H1 (cell line): ENCODE results near the gene GYS2.

Experiments used
- BRCA1 ChIP-seq: IDR thresholded peaks from 2 replicates; pipeline ENCODE4 v1.6.1; 2012; ENCODE audit warnings: low read depth, low read length, improper control_type of control experiment
- CBX5 ChIP-seq: fragments of 300-800, 300-1000 bp; sonication (generic); IDR thresholded peaks from 2 replicates; pipeline ENCODE4 v1.7.1; 2016; ENCODE audit warnings: antibody characterized with exemption, low read length, low read depth
- CTCF ChIP-seq, 3 experiments: IDR thresholded peaks; 1 replicate in 2 of 3; 2 replicates in 1 of 3; pipeline versions ENCODE4 v1.5.1 to v1.6.1; 2011; ENCODE audit warnings: low read length in 3 of 3, mild to moderate bottlenecking in 3 of 3, inconsistent platforms in 2 of 3, low read depth in 1 of 3, moderate library complexity in 1 of 3; ENCODE audit not compliant: insufficient read depth in 1 of 3; ENCODE audit errors: control extremely low read depth in 1 of 3
- JUN ChIP-seq: IDR thresholded peaks from 2 replicates; pipeline ENCODE4 v1.6.1; 2011; ENCODE audit warnings: low read depth, mild to moderate bottlenecking, improper control_type of control experiment, low read length
- RAD21 ChIP-seq, 2 experiments: IDR thresholded peaks in 1 of 2; conservative IDR thresholded peaks in 1 of 2; 2 replicates each; pipeline ENCODE4 v1.6.1; 2011; ENCODE audit warnings: low read depth in 2 of 2, low read length in 2 of 2, improper control_type of control experiment in 1 of 2, inconsistent platforms in 1 of 2, mild to moderate bottlenecking in 1 of 2, moderate library complexity in 1 of 2
- RFX5 ChIP-seq: IDR thresholded peaks from 2 replicates; pipeline ENCODE4 v1.6.1; 2011; ENCODE audit warnings: low read depth, low read length, improper control_type of control experiment, borderline replicate concordance
- SIN3A ChIP-seq, 2 experiments: IDR thresholded peaks in 1 of 2; conservative IDR thresholded peaks in 1 of 2; 2 replicates each; pipeline ENCODE4 v1.6.1; 2011 to 2012; ENCODE audit warnings: low read length in 2 of 2, improper control_type of control experiment in 1 of 2, low read depth in 1 of 2, mild to moderate bottlenecking in 1 of 2
- ZNF274 ChIP-seq: IDR thresholded peaks from 2 replicates; pipeline ENCODE4 v1.7.0; 2012; ENCODE audit warnings: low read length, borderline replicate concordance; ENCODE audit errors: extremely low read depth

- TF ChIP-seq ZNF274 (no peak), RFX5 (no peak), RAD21 (IDR thresholded peaks at IDR 0.05 in 1 of 2, conservative IDR thresholded peaks at IDR 0.05 in 1 of 2; ENCODE audit: low read depth in 2 of 2, low read length in 2 of 2) (no peak), JUN (no peak), SIN3A (conservative IDR thresholded peaks at IDR 0.05 in 1 of 2, IDR thresholded peaks at IDR 0.05 in 1 of 2; ENCODE audit: low read depth in 1 of 2, low read length in 2 of 2) (no peak), BRCA1 (no peak), CTCF (IDR thresholded peaks at IDR 0.05; ENCODE audit: control extremely low read depth in 1 of 3, insufficient read depth in 1 of 3, low read depth in 1 of 3, low read length in 3 of 3) (no peak), CBX5 (no peak)
Measured at GRCh38 chr12:21562859-21563258, 41.8 kb downstream of the GYS2 start.
